C4-2B (cell line): ENCODE results near the gene HOXB2.
"Not testable (repeated sequence)": the region's sequence is repeated elsewhere in the genome, so short reads cannot be mapped to it uniquely, and the experiment has no call there.

Experiments
- H3K27ac ChIP-seq: fragments of 450-650 bp; 2 replicates; pipeline ENCODE4 v1.5.1; 2017
- CTCF ChIP-seq: fragments of 450-650 bp; conservative IDR thresholded peaks from 2 replicates; pipeline ENCODE4 v1.5.1; 2017; ENCODE audit warnings: mild to moderate bottlenecking
- ZFX ChIP-seq: fragments of 450-650 bp; IDR thresholded peaks from 2 replicates; pipeline ENCODE4 v1.6.1; 2017

The HOXB2 gene

GRCh38 chr17:48542114-48542656 lies 2.7 kb downstream of the HOXB2 start:
- no peak overlapping the region for H3K27ac ChIP-seq
- TF ChIP-seq ZFX = no peak
- no peak for TF ChIP-seq CTCF

GRCh38 chr17:48541577-48542113 lies 3.3 kb downstream of the HOXB2 start:
- H3K27ac ChIP-seq = no peak overlapping the region

GRCh38 chr17:48541036-48541576 lies 3.8 kb downstream of the HOXB2 start:
- no peak overlapping the region for H3K27ac ChIP-seq
- TF ChIP-seq CTCF = no peak
- TF ChIP-seq ZFX = no peak

More at GRCh38 chr17:48541577-48542113, 3.3 kb downstream of the HOXB2 start:
- TF ChIP-seq CTCF (no peak), ZFX (no peak)

GRCh38 chr17:48540213-48540612 lies 4.7 kb downstream of the HOXB2 start:
- TF ChIP-seq ZFX = no peak
- no peak for TF ChIP-seq CTCF
- no peak overlapping the region for H3K27ac ChIP-seq

- TF ChIP-seq CTCF (no peak), ZFX (no peak)
- no peak overlapping the region for H3K27ac ChIP-seq
Measured at GRCh38 chr17:48539177-48539576, 5.7 kb downstream of the HOXB2 start.

GRCh38 chr17:48537316-48537715 lies 7.6 kb downstream of the HOXB2 start:
- no peak overlapping the region for H3K27ac ChIP-seq
- TF ChIP-seq ZFX (no peak), CTCF (no peak)

GRCh38 chr17:48535793-48536559 lies 8.9 kb downstream of the HOXB2 start:
- H3K27ac ChIP-seq = not testable (repeated sequence)
